CD8-positive, alpha-beta memory T cell (primary cell): Measurements from ENCODE around the gene CAPN12. TPM values are rescaled to one million over a fixed set of nuclear protein-coding genes. Genes with fewer than 3 reads are reported as not detected.

ENCODE experiments used
- CTCF ChIA-PET: fragments of 350-600 bp; sonication (Branson Sonifier 250); formaldehyde crosslinking; loops from one replicate; lab custom pipeline; 2021; ENCODE audit warnings: antibody characterized with exemption; lab: Charles Lee
- POLR2A ChIA-PET: fragments of 350-600 bp; sonication (Branson Sonifier 250); formaldehyde crosslinking; loops from one replicate; lab custom pipeline; 2021; ENCODE audit warnings: antibody characterized with exemption; lab: Charles Lee
- DNase-seq, 5 donors: peaks; one replicate each; pipeline versions ENCODE4 v3.0.0 to v3.0.0-alpha.2; 2020 to 2022; ENCODE audit warnings: mixed read lengths in 1 of 5
- H3K27ac ChIP-seq: one replicate; pipeline ENCODE4 v1.7.0; 2013; ENCODE audit warnings: low read depth, mild to moderate bottlenecking, low read length, moderate library complexity
- H3K27me3 ChIP-seq: 2 replicates; pipeline ENCODE4 v1.7.0; 2013; ENCODE audit warnings: low read length, mild to moderate bottlenecking; ENCODE audit not compliant: insufficient read depth, poor library complexity, severe bottlenecking
- H3K36me3 ChIP-seq: 2 replicates; pipeline ENCODE4 v1.7.0; 2013; ENCODE audit warnings: mild to moderate bottlenecking, low read length, moderate library complexity; ENCODE audit not compliant: insufficient read depth
- H3K4me1 ChIP-seq: 2 replicates; pipeline ENCODE4 v1.7.0; 2013; ENCODE audit warnings: mild to moderate bottlenecking, low read length, moderate library complexity; ENCODE audit not compliant: insufficient read depth
- H3K4me3 ChIP-seq: 2 replicates; pipeline ENCODE4 v1.7.0; 2013; ENCODE audit warnings: mild to moderate bottlenecking, low read length
- H3K9me3 ChIP-seq: 2 replicates; pipeline ENCODE4 v1.7.0; 2013; ENCODE audit warnings: mild to moderate bottlenecking, low read length
- H3K27ac Mint-ChIP-seq, 8 donors: one replicate each; pipeline ENCODE4 v1.8.0; 2020 to 2021; ENCODE audit warnings: mixed read lengths in 8 of 8, mild to moderate bottlenecking in 6 of 8, inconsistent platforms in 3 of 8, moderate library complexity in 3 of 8
- H3K27me3 Mint-ChIP-seq, 2 donors: one replicate each; pipeline ENCODE4 v1.8.0; 2020 to 2021; ENCODE audit warnings: mixed read lengths in 2 of 2, mild to moderate bottlenecking in 1 of 2, moderate library complexity in 1 of 2
- H3K36me3 Mint-ChIP-seq, 3 donors: one replicate each; pipeline ENCODE4 v1.8.0; 2020 to 2021; ENCODE audit warnings: mixed read lengths in 3 of 3, inconsistent platforms in 1 of 3, mild to moderate bottlenecking in 1 of 3
- H3K4me1 Mint-ChIP-seq, 3 donors: one replicate each; pipeline ENCODE4 v1.8.0; 2020 to 2021; ENCODE audit warnings: mixed read lengths in 3 of 3, inconsistent platforms in 1 of 3, mild to moderate bottlenecking in 1 of 3
- H3K4me3 Mint-ChIP-seq, 7 donors: one replicate each; pipeline ENCODE4 v1.8.0; 2020 to 2021; ENCODE audit warnings: mixed read lengths in 7 of 7, mild to moderate bottlenecking in 6 of 7, moderate library complexity in 4 of 7, inconsistent platforms in 2 of 7
- H3K9me3 Mint-ChIP-seq, 5 donors: one replicate each; pipeline ENCODE4 v1.8.0; 2020 to 2022; ENCODE audit warnings: mixed read lengths in 5 of 5, mild to moderate bottlenecking in 3 of 5, moderate library complexity in 2 of 5, inconsistent platforms in 1 of 5
- polyA plus RNA-seq: library from polyadenylated mRNA; unstranded; fragments of 300-500 nt; fragmentation: Illumina TruSeq; gene quantifications from one replicate; pipeline ENCODE4 v1.2.3, GENCODE V29; 2021
- total RNA-seq, 2 experiments: library from RNA; stranded (reverse); gene quantifications; one replicate each; pipeline ENCODE4 v1.2.3, GENCODE V29; 2021

Gene CAPN12
- total and polyA plus RNA-seq, 3 experiments from 2014 or later: 5.2 to 19.5 (median 5.3) TPM

DNA sequence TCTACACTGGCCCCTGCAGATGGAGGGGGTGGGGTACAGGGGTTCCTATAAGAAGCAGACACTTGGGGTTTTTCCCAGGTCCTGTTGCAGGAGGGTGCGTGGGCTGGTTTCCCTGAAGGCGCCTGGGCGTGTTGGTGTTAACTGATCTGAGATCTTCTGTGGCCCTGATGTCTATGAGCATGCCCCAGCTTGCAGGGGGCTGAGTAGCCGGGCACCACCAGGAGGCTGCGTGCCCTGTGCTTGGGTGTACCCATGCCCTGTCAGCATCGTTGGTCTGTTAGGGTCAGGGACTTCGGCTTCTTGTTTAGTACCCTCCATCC is 45.3 kb downstream of the CAPN12 start:
- peaks cover 21% of the 10 kb centered on the region for H3K4me1 ChIP-seq
- no peak for DNase-seq
- H3K27ac Mint-ChIP-seq: peak overlapping the region in 4 of 8 donors; percentile 33 to 92 (median 57)

GRCh38 chr19:38698225-38699026 is 45.8 kb downstream of the CAPN12 start:
- H3K9me3 Mint-ChIP-seq: no peaks in the 10 kb centered on the region
- peaks cover 0 to 2% of the 10 kb centered on the region in 2 donors for H3K27me3 Mint-ChIP-seq
- H3K4me1 Mint-ChIP-seq: peaks cover 45 to 55% (median 49%) of the 10 kb centered on the region in 3 donors
- Histone ChIP-seq H3K9me3 (no peaks in the 10 kb centered on the region), H3K4me3 (no peak overlapping the region), H3K27me3 (no peaks in the 10 kb centered on the region), H3K27ac (no peak overlapping the region), H3K4me1 (peaks cover 26% of the 10 kb centered on the region), H3K36me3 (peaks cover 6% of the 10 kb centered on the region)
- POLR2A ChIA-PET: no interaction called here
- H3K4me3 Mint-ChIP-seq: peak overlapping the region in 1 of 7 donors; percentile 48
- H3K27ac Mint-ChIP-seq: peak overlapping the region; percentile 39 to 92 (median 70)
- H3K36me3 Mint-ChIP-seq: peaks cover 0 to 58% (median 0%) of the 10 kb centered on the region in 3 donors
- CTCF ChIA-PET: no interaction called here
- DNase-seq: no peak

More for the DNA sequence above, 45.3 kb downstream of the CAPN12 start:
- CTCF ChIA-PET: no interaction called here
- Histone ChIP-seq H3K27ac (no peak overlapping the region), H3K36me3 (peaks cover 8% of the 10 kb centered on the region), H3K9me3 (no peaks in the 10 kb centered on the region), H3K4me3 (no peak overlapping the region), H3K27me3 (no peaks in the 10 kb centered on the region)
- Mint-ChIP-seq H3K4me1 (peaks cover 40 to 50% (median 44%) of the 10 kb centered on the region in 3 donors), H3K36me3 (peaks cover 0 to 63% (median under 1%) of the 10 kb centered on the region in 3 donors), H3K27me3 (peaks cover 0 to 2% of the 10 kb centered on the region in 2 donors), H3K9me3 (no peaks in the 10 kb centered on the region), H3K4me3 (peak overlapping the region in 1 of 7 donors; percentile 15)
- POLR2A ChIA-PET: no interaction called here

- Histone ChIP-seq H3K27ac (no peak overlapping the region), H3K4me1 (peaks cover 34% of the 10 kb centered on the region), H3K36me3 (peaks cover 6% of the 10 kb centered on the region), H3K27me3 (no peaks in the 10 kb centered on the region), H3K9me3 (no peaks in the 10 kb centered on the region), H3K4me3 (no peak overlapping the region)
- Mint-ChIP-seq H3K36me3 (peaks cover 0 to 52% (median 0%) of the 10 kb centered on the region in 3 donors), H3K4me1 (peaks cover 53 to 63% (median 57%) of the 10 kb centered on the region in 3 donors), H3K9me3 (no peaks in the 10 kb centered on the region), H3K27me3 (peaks cover 0 to 2% of the 10 kb centered on the region in 2 donors), H3K4me3 (no peak overlapping the region), H3K27ac (peak overlapping the region in 5 of 8 donors; percentile 52 to 85 (median 58))
- no peak for DNase-seq
- ChIA-PET CTCF (no interaction called here), POLR2A (no interaction called here)
Measured at GRCh38 chr19:38697641-38698071, 46.6 kb downstream of the CAPN12 start.

DNA sequence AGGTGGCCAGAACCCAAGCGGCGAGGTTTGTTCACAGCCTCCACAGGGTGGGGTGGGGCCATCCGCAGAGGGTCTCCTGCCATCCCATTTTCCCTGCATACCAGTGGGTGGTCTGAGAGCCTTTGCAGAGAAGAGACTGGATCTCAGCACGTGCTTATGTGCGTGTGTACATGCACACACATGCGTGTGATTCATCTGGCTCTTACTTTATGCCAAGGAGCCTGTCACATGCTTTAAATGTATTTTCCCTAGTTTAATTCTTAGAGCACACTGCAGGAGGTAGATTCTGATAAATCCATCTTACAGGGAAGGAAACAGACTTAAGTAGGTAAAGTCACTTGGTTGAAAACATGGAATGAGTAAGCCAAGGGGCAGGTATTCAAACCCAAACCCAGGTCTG is 47.1 kb downstream of the CAPN12 start:
- Histone ChIP-seq H3K27me3 (no peaks in the 10 kb centered on the region), H3K27ac (no peak overlapping the region), H3K4me1 (peaks cover 39% of the 10 kb centered on the region), H3K9me3 (no peaks in the 10 kb centered on the region), H3K4me3 (no peak overlapping the region), H3K36me3 (peaks cover 4% of the 10 kb centered on the region)
- peaks cover 0 to 2% of the 10 kb centered on the region in 2 donors for H3K27me3 Mint-ChIP-seq
- peak overlapping the region in 1 of 7 donors; percentile 38 for H3K4me3 Mint-ChIP-seq
- peak overlapping the region in 6 of 8 donors; percentile 16 to 96 (median 48) for H3K27ac Mint-ChIP-seq
- no peak for DNase-seq
- no peaks in the 10 kb centered on the region for H3K9me3 Mint-ChIP-seq
- POLR2A ChIA-PET: no interaction called here
- peaks cover 0 to 47% (median 0%) of the 10 kb centered on the region in 3 donors for H3K36me3 Mint-ChIP-seq
- CTCF ChIA-PET: no interaction called here
- peaks cover 57 to 68% (median 62%) of the 10 kb centered on the region in 3 donors for H3K4me1 Mint-ChIP-seq

DNA sequence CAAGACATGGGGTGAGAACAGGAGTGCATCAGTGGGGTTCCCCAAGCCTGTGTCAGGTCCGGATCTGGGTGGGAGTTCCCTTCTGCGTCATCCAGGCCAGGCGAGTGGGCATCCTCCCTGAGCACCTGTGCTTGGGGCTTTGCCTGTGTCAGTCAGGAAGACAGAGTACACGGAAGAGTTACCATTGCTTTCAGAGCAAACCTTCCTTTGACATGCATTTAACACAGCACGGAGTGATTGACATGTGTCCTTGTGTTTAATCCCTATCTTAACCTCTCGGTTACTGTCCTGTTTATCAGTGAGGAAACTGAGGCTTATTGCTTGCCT is 47.6 kb downstream of the CAPN12 start:
- Histone ChIP-seq H3K27me3 (no peaks in the 10 kb centered on the region), H3K9me3 (no peaks in the 10 kb centered on the region), H3K4me3 (no peak overlapping the region), H3K4me1 (peaks cover 44% of the 10 kb centered on the region), H3K36me3 (no peaks in the 10 kb centered on the region), H3K27ac (no peak overlapping the region)
- Mint-ChIP-seq H3K27me3 (peaks cover 0 to 2% of the 10 kb centered on the region in 2 donors), H3K27ac (peak overlapping the region in 7 of 8 donors; percentile 16 to 96 (median 78)), H3K4me3 (peak overlapping the region in 1 of 7 donors; percentile 38), H3K4me1 (peaks cover 63 to 73% (median 67%) of the 10 kb centered on the region in 3 donors), H3K36me3 (peaks cover 0 to 44% (median 2%) of the 10 kb centered on the region in 3 donors), H3K9me3 (no peaks in the 10 kb centered on the region)
- CTCF ChIA-PET: no interaction called here
- DNase-seq: no peak
- POLR2A ChIA-PET: no interaction called here

GRCh38 chr19:38695832-38696728 is 48.2 kb downstream of the CAPN12 start:
- ChIA-PET POLR2A (no interaction called here), CTCF (interaction anchor here (1.0 kb wide), 1 partner anchor 293 kb away, joined by 3 read pairs; the partner anchor contains the start of gene FAM98C)
- no peak overlapping the region for H3K4me3 ChIP-seq
- no peak for DNase-seq
- no peaks in the 10 kb centered on the region for H3K36me3 ChIP-seq
- no peaks in the 10 kb centered on the region for H3K27me3 ChIP-seq
- no peak overlapping the region for H3K27ac ChIP-seq
- H3K4me1 ChIP-seq: peaks cover 49% of the 10 kb centered on the region
- peaks cover 69 to 78% (median 70%) of the 10 kb centered on the region in 3 donors for H3K4me1 Mint-ChIP-seq
- H3K27me3 Mint-ChIP-seq: peaks cover 0 to 2% of the 10 kb centered on the region in 2 donors
- no peaks in the 10 kb centered on the region for H3K9me3 Mint-ChIP-seq
- peak overlapping the region; percentile 53 to 96 (median 94) for H3K27ac Mint-ChIP-seq
- H3K4me3 Mint-ChIP-seq: peak overlapping the region in 4 of 7 donors; percentile 42 to 79 (median 69)
- H3K36me3 Mint-ChIP-seq: peaks cover 0 to 38% (median 2%) of the 10 kb centered on the region in 3 donors
- H3K9me3 ChIP-seq: no peaks in the 10 kb centered on the region

GRCh38 chr19:38695317-38695683 is 49.0 kb downstream of the CAPN12 start:
- H3K36me3 Mint-ChIP-seq: peaks cover 0 to 31% (median 2%) of the 10 kb centered on the region in 3 donors
- DNase-seq: no peak
- Histone ChIP-seq H3K27me3 (no peaks in the 10 kb centered on the region), H3K4me3 (no peak overlapping the region), H3K27ac (no peak overlapping the region), H3K36me3 (no peaks in the 10 kb centered on the region), H3K4me1 (peaks cover 49% of the 10 kb centered on the region), H3K9me3 (no peaks in the 10 kb centered on the region)
- ChIA-PET CTCF (interaction anchor here (1.0 kb wide), 1 partner anchor 292 kb away, joined by 3 read pairs; the partner anchor contains the start of gene FAM98C), POLR2A (no interaction called here)
- peak overlapping the region; percentile 42 to 79 (median 62) for H3K4me3 Mint-ChIP-seq
- H3K9me3 Mint-ChIP-seq: no peaks in the 10 kb centered on the region
- peaks cover 74 to 84% (median 75%) of the 10 kb centered on the region in 3 donors for H3K4me1 Mint-ChIP-seq
- peaks cover 0 to 2% of the 10 kb centered on the region in 2 donors for H3K27me3 Mint-ChIP-seq
- peak overlapping the region; percentile 51 to 96 (median 95) for H3K27ac Mint-ChIP-seq
